Endometrium (tissue), 2 donors: ENCODE measurements around the gene NR3C2.
A peak's percentile ranks its signal among the peaks of the same experiment; 100 is the strongest.

ENCODE experiments used
- FAIRE-seq: peaks from 2 replicates; lab custom pipeline; 2012; peaks lifted over from hg19 to GRCh38; lab: Jason Lieb, UNC
- donor health status: control.
- donor health status: control.

The NR3C2 gene

GRCh38 chr4:148312956-148313490 is 129.2 kb downstream of the NR3C2 start:
- peak; percentile 88 for FAIRE-seq

- no peak for FAIRE-seq
Measured at GRCh38 chr4:148311526-148311925, 130.7 kb downstream of the NR3C2 start.

GRCh38 chr4:148310756-148311155 is 131.5 kb downstream of the NR3C2 start:
- FAIRE-seq = no peak

- FAIRE-seq = no peak
Measured at GRCh38 chr4:148305751-148306150, 136.5 kb downstream of the NR3C2 start.

- no peak for FAIRE-seq
Measured at GRCh38 chr4:148302416-148302815, 139.8 kb downstream of the NR3C2 start.

GRCh38 chr4:148300877-148301276 is 141.3 kb downstream of the NR3C2 start:
- no peak for FAIRE-seq

- FAIRE-seq = no peak
Measured at GRCh38 chr4:148299337-148299736, 142.9 kb downstream of the NR3C2 start.

GRCh38 chr4:148296498-148296897 is 145.7 kb downstream of the NR3C2 start:
- no peak for FAIRE-seq

- FAIRE-seq = no peak
Measured at GRCh38 chr4:148295642-148296041, 146.6 kb downstream of the NR3C2 start.

GRCh38 chr4:148293571-148293970 is 148.6 kb downstream of the NR3C2 start:
- FAIRE-seq = no peak

- no peak for FAIRE-seq
Measured at GRCh38 chr4:148292686-148293085, 149.5 kb downstream of the NR3C2 start.

- no peak for FAIRE-seq
Measured at GRCh38 chr4:148289740-148290139, 152.5 kb downstream of the NR3C2 start.

GRCh38 chr4:148288448-148288847 is 153.8 kb downstream of the NR3C2 start:
- no peak for FAIRE-seq

- no peak for FAIRE-seq
Measured at GRCh38 chr4:148287111-148287510, 155.1 kb downstream of the NR3C2 start.

- FAIRE-seq = no peak
Measured at GRCh38 chr4:148286012-148286411, 156.2 kb downstream of the NR3C2 start.

GRCh38 chr4:148283665-148284064 is 158.5 kb downstream of the NR3C2 start:
- FAIRE-seq = no peak

GRCh38 chr4:148278310-148278709 is 163.9 kb downstream of the NR3C2 start:
- FAIRE-seq = no peak

GRCh38 chr4:148275266-148275665 is 166.9 kb downstream of the NR3C2 start:
- no peak for FAIRE-seq

GRCh38 chr4:148273501-148273986 is 168.7 kb downstream of the NR3C2 start:
- FAIRE-seq = no peak

- FAIRE-seq = no peak
Measured at GRCh38 chr4:148271166-148271565, 171.0 kb downstream of the NR3C2 start.

- FAIRE-seq = no peak
Measured at GRCh38 chr4:148270630-148271029, 171.6 kb downstream of the NR3C2 start.

- no peak for FAIRE-seq
Measured at GRCh38 chr4:148268835-148269234, 173.4 kb downstream of the NR3C2 start.

- no peak for FAIRE-seq
Measured at GRCh38 chr4:148266921-148267320, 175.3 kb downstream of the NR3C2 start.

GRCh38 chr4:148266240-148266639 is 176.0 kb downstream of the NR3C2 start:
- no peak for FAIRE-seq

GRCh38 chr4:148265627-148266026 is 176.6 kb downstream of the NR3C2 start:
- FAIRE-seq = no peak
